ENCODE data around the gene KRT28. TPM values are rescaled to one million over a fixed set of nuclear protein-coding genes. Genes with fewer than 3 reads are reported as not detected.

Gene KRT28
- polyA plus RNA-seq, 2 of the 4 experiments (the other 2 are of a cell fraction), result not detected

- no peak for TF ChIP-seq NR3C1 (IDR thresholded peaks at IDR 0.05)
- no peak for TF ChIP-seq MAX (IDR thresholded peaks at IDR 0.05)
- TF ChIP-seq RFX5 (IDR thresholded peaks at IDR 0.05), result no peak
- TF ChIP-seq RAD21 (conservative IDR thresholded peaks at IDR 0.05 in 1 of 2, IDR thresholded peaks at IDR 0.05 in 1 of 2), result no peak
- TF ChIP-seq RARB (CRISPR knock-in tag; IDR thresholded peaks at IDR 0.05), result no peak
- no peak for TF ChIP-seq TP53 (CRISPR knock-in tag; IDR thresholded peaks at IDR 0.05)
Observed at GRCh38 chr17:40843242-40843641, 43.5 kb upstream of the KRT28 start (continued).

DNA sequence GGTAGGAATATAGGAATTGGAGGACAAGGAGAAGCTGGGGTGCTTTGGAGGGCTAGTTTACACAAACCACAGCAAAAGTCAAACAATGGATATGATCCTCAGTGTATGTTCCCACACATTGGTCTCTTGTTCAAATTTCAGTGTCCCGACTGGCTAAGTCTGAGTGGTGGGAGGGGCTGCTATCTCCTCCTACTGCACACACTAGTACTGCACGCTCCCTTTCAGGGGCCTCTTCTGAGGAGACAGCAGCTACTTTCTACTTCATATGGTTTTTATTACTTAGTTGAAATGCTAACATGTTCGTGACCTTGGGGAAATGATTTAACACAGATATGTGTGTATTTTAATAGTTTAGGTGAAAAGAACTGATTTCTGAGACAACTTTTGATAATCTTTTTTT lies 41.5 kb upstream of the KRT28 start:
- Histone ChIP-seq H3K4me1 (no peaks in the 10 kb centered on the region), H3K9me3 (no peaks in the 10 kb centered on the region), H3K4me2 (no peak overlapping the region), H3K27ac (no peak overlapping the region), H3K4me3 (no peak overlapping the region)
- no peak for DNase-seq (ENCODE audit: low read depth in 1 of 2, low spot score in 1 of 2)
- ChIA-PET POLR2A (no interaction called here), CTCF (interaction anchor here (1.4 to 4.1 kb wide), 4 partner anchors 16 to 708 kb away, joined by 3 to 21 read pairs (median 8); no protein-coding TSS in a partner anchor)
- TF ChIP-seq E2F6 (IDR thresholded peaks at IDR 0.05; ENCODE audit: borderline replicate concordance, low read depth), result no peak
- TF ChIP-seq, protein P1, sequence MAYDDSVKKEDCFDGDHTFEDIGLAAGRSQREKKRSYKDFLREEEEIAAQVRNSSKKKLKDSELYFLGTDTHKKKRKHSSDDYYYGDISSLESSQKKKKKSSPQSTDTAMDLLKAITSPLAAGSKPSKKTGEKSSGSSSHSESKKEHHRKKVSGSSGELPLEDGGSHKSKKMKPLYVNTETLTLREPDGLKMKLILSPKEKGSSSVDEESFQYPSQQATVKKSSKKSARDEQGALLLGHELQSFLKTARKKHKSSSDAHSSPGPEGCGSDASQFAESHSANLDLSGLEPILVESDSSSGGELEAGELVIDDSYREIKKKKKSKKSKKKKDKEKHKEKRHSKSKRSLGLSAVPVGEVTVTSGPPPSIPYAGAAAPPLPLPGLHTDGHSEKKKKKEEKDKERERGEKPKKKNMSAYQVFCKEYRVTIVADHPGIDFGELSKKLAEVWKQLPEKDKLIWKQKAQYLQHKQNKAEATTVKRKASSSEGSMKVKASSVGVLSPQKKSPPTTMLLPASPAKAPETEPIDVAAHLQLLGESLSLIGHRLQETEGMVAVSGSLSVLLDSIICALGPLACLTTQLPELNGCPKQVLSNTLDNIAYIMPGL (CRISPR knock-in tag; IDR thresholded peaks at IDR 0.05; ENCODE audit: borderline replicate concordance), result no peak
- TF ChIP-seq SMC3 (IDR thresholded peaks at IDR 0.05), result no peak
- no peak for TF ChIP-seq RAD21 (conservative IDR thresholded peaks at IDR 0.05 in 1 of 2, IDR thresholded peaks at IDR 0.05 in 1 of 2)
- TF ChIP-seq, protein P2, sequence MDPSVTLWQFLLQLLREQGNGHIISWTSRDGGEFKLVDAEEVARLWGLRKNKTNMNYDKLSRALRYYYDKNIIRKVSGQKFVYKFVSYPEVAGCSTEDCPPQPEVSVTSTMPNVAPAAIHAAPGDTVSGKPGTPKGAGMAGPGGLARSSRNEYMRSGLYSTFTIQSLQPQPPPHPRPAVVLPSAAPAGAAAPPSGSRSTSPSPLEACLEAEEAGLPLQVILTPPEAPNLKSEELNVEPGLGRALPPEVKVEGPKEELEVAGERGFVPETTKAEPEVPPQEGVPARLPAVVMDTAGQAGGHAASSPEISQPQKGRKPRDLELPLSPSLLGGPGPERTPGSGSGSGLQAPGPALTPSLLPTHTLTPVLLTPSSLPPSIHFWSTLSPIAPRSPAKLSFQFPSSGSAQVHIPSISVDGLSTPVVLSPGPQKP (IDR thresholded peaks at IDR 0.05; ENCODE audit: low read depth, low read length), result no peak
- TF ChIP-seq BHLHE40 (IDR thresholded peaks at IDR 0.05; ENCODE audit: low read depth, low read length), result no peak
- no peak for TF ChIP-seq POLR2A (IDR thresholded peaks at IDR 0.05; ENCODE audit: low read length)
- TF ChIP-seq, protein P3, sequence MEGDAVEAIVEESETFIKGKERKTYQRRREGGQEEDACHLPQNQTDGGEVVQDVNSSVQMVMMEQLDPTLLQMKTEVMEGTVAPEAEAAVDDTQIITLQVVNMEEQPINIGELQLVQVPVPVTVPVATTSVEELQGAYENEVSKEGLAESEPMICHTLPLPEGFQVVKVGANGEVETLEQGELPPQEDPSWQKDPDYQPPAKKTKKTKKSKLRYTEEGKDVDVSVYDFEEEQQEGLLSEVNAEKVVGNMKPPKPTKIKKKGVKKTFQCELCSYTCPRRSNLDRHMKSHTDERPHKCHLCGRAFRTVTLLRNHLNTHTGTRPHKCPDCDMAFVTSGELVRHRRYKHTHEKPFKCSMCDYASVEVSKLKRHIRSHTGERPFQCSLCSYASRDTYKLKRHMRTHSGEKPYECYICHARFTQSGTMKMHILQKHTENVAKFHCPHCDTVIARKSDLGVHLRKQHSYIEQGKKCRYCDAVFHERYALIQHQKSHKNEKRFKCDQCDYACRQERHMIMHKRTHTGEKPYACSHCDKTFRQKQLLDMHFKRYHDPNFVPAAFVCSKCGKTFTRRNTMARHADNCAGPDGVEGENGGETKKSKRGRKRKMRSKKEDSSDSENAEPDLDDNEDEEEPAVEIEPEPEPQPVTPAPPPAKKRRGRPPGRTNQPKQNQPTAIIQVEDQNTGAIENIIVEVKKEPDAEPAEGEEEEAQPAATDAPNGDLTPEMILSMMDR (IDR thresholded peaks at IDR 0.05), result no peak
- TF ChIP-seq ZNF302 (CRISPR knock-in tag; IDR thresholded peaks at IDR 0.05), result no peak
- no peak for TF ChIP-seq CBX8 (IDR thresholded peaks at IDR 0.05)
- no peak for TF ChIP-seq CHD2 (IDR thresholded peaks at IDR 0.05; ENCODE audit: low read length, partially characterized antibody)
- TF ChIP-seq ZSCAN20 (CRISPR knock-in tag; IDR thresholded peaks at IDR 0.05), result no peak
- TF ChIP-seq, protein P4, sequence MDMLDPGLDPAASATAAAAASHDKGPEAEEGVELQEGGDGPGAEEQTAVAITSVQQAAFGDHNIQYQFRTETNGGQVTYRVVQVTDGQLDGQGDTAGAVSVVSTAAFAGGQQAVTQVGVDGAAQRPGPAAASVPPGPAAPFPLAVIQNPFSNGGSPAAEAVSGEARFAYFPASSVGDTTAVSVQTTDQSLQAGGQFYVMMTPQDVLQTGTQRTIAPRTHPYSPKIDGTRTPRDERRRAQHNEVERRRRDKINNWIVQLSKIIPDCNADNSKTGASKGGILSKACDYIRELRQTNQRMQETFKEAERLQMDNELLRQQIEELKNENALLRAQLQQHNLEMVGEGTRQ (IDR thresholded peaks at IDR 0.05), result no peak
- no peak for TF ChIP-seq KDM5A (IDR thresholded peaks at IDR 0.05)
- no peak for TF ChIP-seq MYC (IDR thresholded peaks at IDR 0.05; ENCODE audit: borderline replicate concordance, low read length)
- TF ChIP-seq EHMT2 (IDR thresholded peaks at IDR 0.05; ENCODE audit: low read depth), result no peak
- no peak for TF ChIP-seq HOXB13 (CRISPR knock-in tag; IDR thresholded peaks at IDR 0.05; ENCODE audit: low read depth)
- no peak for TF ChIP-seq MAZ (IDR thresholded peaks at IDR 0.05; ENCODE audit: borderline replicate concordance, low read depth, low read length)
- no peak for TF ChIP-seq NR3C1 (IDR thresholded peaks at IDR 0.05)
- peak in 1 of 2 experiments; percentile 47; a peak in 1 of 6 replicates for ATAC-seq
- WGBS (ENCODE audit: missing lambda C conversion rate), result 88% methylated on average over 3 of the region's 3 CpGs
- no peak for FAIRE-seq
